ENCODE measurements around the gene EFCAB12. TPM values are rescaled to one million over a fixed set of nuclear protein-coding genes. Genes with fewer than 3 reads are reported as not detected.
"Not testable (repeated sequence)": the region's sequence is repeated elsewhere in the genome, so short reads cannot be mapped to it uniquely, and the experiment has no call there.

The EFCAB12 gene
- total RNA-seq, 1 donor from 2014 or later, result 0.50 TPM

- DNase-seq (ENCODE audit: low read depth), result no peak
Measured at GRCh38 chr3:129369711-129370110, 58.7 kb downstream of the EFCAB12 start.

GRCh38 chr3:129367821-129368220 is 60.6 kb downstream of the EFCAB12 start:
- DNase-seq (ENCODE audit: low read depth), result no peak

- no peak for DNase-seq (ENCODE audit: low read depth)
Measured at GRCh38 chr3:129366312-129366831, 62.1 kb downstream of the EFCAB12 start.

- no peak for DNase-seq (ENCODE audit: low read depth)
Measured at GRCh38 chr3:129365296-129366136, 62.9 kb downstream of the EFCAB12 start.

GRCh38 chr3:129364811-129365210 is 63.6 kb downstream of the EFCAB12 start:
- not testable (repeated sequence) for DNase-seq (ENCODE audit: low read depth)

GRCh38 chr3:129363356-129363755 is 65.1 kb downstream of the EFCAB12 start:
- not testable (repeated sequence) for DNase-seq (ENCODE audit: low read depth)

- DNase-seq (ENCODE audit: low read depth), result no peak
Measured at GRCh38 chr3:129360705-129361460, 67.6 kb downstream of the EFCAB12 start.

- no peak for DNase-seq (ENCODE audit: low read depth)
Measured at GRCh38 chr3:129360171-129360611, 68.2 kb downstream of the EFCAB12 start.

GRCh38 chr3:129358772-129359371 is 69.6 kb downstream of the EFCAB12 start:
- no peak for DNase-seq (ENCODE audit: low read depth)

GRCh38 chr3:129358177-129358771 is 70.2 kb downstream of the EFCAB12 start:
- DNase-seq (ENCODE audit: low read depth), result no peak

GRCh38 chr3:129357616-129358015 is 70.8 kb downstream of the EFCAB12 start:
- no peak for DNase-seq (ENCODE audit: low read depth)

- no peak for DNase-seq (ENCODE audit: low read depth)
Measured at GRCh38 chr3:129356756-129357425, 71.5 kb downstream of the EFCAB12 start.

- no peak for DNase-seq (ENCODE audit: low read depth)
Measured at GRCh38 chr3:129353589-129353941, 74.9 kb downstream of the EFCAB12 start.

- no peak for DNase-seq (ENCODE audit: low read depth)
Measured at GRCh38 chr3:129352650-129353588, 75.5 kb downstream of the EFCAB12 start.

GRCh38 chr3:129352045-129352444 is 76.4 kb downstream of the EFCAB12 start:
- DNase-seq (ENCODE audit: low read depth), result no peak

Other genes starting within 250 kb of the EFCAB12 start
- gene CNBP, start 244.7 kb downstream of the EFCAB12 start, total RNA-seq, result 276 and 290 TPM in 2 replicates
- gene COPG1, start 179.0 kb downstream of the EFCAB12 start, total RNA-seq, result 240 and 286 TPM in 2 replicates
- gene HMCES, start 149.8 kb downstream of the EFCAB12 start, total RNA-seq, result 29.5 and 32.9 TPM in 2 replicates
- 20.8 and 34.7 TPM in 2 replicates for gene MBD4, start 11.3 kb upstream of the EFCAB12 start, total RNA-seq
- gene IFT122, start 11.6 kb upstream of the EFCAB12 start, total RNA-seq, result 13.2 and 32.8 TPM in 2 replicates
- not detected in 2 replicates for gene RHO, start 100.0 kb upstream of the EFCAB12 start, total RNA-seq
- not detected in 2 replicates for gene H1-8, start 114.5 kb upstream of the EFCAB12 start, total RNA-seq
- 3.1 and 29.6 TPM in 2 replicates for gene PLXND1, start 178.0 kb upstream of the EFCAB12 start, total RNA-seq